ENCODE measurements around the gene FAM89A.

The FAM89A gene

DNA sequence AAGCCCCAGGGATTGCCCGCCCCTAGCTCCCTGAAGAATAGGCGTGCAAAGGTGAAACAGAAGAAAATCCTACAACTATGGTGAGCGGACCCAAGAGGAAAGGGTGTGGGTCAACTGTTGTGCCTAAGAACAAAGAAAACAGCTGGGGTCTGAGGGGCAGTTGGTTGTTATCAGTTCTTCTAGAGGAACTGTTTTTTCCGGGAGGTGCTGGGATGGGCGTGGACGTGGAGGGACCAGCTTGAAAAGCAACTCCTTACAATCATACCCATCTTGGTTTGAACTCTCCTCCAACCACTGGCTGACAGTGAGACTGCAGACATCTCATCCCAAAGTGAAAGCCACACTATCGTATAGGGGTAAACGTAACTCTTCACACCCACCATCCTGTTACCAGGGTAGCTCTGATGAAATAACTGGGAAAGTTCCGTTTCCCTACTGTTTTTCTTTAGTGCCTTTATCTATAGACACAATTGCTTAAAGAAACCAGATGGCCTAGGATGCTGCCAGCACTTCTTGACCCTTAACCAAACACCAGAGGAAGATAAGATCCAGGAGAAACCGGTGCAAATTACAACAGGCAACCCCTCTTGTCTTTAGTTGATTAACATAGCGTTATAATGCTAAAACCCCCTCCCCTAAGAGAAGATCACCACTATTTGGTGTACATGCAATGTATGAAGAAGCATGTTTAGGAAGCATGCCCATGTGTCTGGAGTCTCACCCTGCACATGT, 25.6 kb upstream of the FAM89A start:
- Histone ChIP-seq H3K9me3 (ENCODE audit: control insufficient read depth, low read length) (no peaks in the 10 kb centered on the region), H3K36me3 (ENCODE audit: control insufficient read depth, insufficient read depth, low read length) (no peaks in the 10 kb centered on the region), H2AFZ (no peak overlapping the region), H3K9ac (no peak overlapping the region), H3K4me2 (ENCODE audit: low read length) (no peak overlapping the region), H3K79me2 (no peaks in the 10 kb centered on the region), H3K27me3 (ENCODE audit: control insufficient read depth, insufficient read depth, low read length) (no peaks in the 10 kb centered on the region), H3K4me3 (ENCODE audit: low read depth, low read length) (no peak overlapping the region), H3K4me1 (no peaks in the 10 kb centered on the region), H3K27ac (no peak overlapping the region)
- TF ChIP-seq, protein P1, sequence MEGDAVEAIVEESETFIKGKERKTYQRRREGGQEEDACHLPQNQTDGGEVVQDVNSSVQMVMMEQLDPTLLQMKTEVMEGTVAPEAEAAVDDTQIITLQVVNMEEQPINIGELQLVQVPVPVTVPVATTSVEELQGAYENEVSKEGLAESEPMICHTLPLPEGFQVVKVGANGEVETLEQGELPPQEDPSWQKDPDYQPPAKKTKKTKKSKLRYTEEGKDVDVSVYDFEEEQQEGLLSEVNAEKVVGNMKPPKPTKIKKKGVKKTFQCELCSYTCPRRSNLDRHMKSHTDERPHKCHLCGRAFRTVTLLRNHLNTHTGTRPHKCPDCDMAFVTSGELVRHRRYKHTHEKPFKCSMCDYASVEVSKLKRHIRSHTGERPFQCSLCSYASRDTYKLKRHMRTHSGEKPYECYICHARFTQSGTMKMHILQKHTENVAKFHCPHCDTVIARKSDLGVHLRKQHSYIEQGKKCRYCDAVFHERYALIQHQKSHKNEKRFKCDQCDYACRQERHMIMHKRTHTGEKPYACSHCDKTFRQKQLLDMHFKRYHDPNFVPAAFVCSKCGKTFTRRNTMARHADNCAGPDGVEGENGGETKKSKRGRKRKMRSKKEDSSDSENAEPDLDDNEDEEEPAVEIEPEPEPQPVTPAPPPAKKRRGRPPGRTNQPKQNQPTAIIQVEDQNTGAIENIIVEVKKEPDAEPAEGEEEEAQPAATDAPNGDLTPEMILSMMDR (IDR thresholded peaks at IDR 0.05) = no peak

DNA sequence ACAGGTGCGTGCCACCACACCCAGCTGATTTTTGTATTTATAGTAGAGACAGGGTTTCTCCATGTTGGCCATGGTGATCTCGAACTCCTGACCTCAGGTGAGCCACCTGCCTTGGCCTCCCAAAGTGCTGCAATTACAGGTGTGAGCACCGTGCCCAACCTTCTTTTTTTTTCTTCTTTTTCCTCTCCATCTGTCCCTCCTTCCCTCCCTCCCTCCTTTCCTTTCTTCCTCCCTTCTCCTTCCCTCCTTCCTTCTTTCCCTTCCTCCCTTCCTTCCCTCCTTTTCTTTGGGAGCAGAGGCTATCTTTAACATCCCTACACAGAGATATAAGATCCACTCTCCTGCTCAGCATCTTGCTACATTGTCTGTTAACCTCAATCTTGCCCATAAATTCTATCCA, 24.4 kb upstream of the FAM89A start:
- Histone ChIP-seq H3K4me1 (no peaks in the 10 kb centered on the region), H3K9ac (no peak overlapping the region), H3K27ac (no peak overlapping the region), H2AFZ (no peak overlapping the region), H3K36me3 (ENCODE audit: control insufficient read depth, insufficient read depth, low read length) (no peaks in the 10 kb centered on the region), H3K9me3 (ENCODE audit: control insufficient read depth, low read length) (no peaks in the 10 kb centered on the region), H3K79me2 (no peaks in the 10 kb centered on the region), H3K4me2 (ENCODE audit: low read length) (no peak overlapping the region), H3K27me3 (ENCODE audit: control insufficient read depth, insufficient read depth, low read length) (no peaks in the 10 kb centered on the region), H3K4me3 (ENCODE audit: low read depth, low read length) (no peak overlapping the region)
- TF ChIP-seq, protein P1 (IDR thresholded peaks at IDR 0.05) = no peak

DNA sequence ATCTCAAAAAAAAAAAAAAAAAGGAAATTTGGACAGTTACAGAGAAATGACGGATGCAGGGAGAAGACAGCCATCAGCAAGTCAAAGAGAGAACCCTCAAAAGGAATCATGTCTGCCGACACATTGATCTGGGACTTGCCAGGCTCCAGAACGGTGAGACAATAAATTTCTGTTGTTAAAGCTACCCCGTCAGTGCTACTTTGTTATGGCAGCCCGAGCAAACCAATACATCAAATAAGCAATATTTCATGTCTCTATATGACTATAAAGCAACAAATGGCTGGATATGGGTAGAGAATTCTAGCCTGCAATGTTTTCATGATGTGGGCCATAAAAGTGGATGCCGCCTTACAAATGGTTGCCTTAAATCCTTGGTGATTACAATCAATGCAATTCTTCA, 23.3 kb upstream of the FAM89A start:
- TF ChIP-seq, protein P1 (IDR thresholded peaks at IDR 0.05) = no peak
- Histone ChIP-seq H3K27me3 (ENCODE audit: control insufficient read depth, insufficient read depth, low read length) (no peaks in the 10 kb centered on the region), H3K36me3 (ENCODE audit: control insufficient read depth, insufficient read depth, low read length) (no peaks in the 10 kb centered on the region), H3K79me2 (no peaks in the 10 kb centered on the region), H3K27ac (no peak overlapping the region), H3K4me3 (ENCODE audit: low read depth, low read length) (no peak overlapping the region), H3K9ac (no peak overlapping the region), H3K4me2 (ENCODE audit: low read length) (no peak overlapping the region), H2AFZ (no peak overlapping the region), H3K9me3 (ENCODE audit: control insufficient read depth, low read length) (no peaks in the 10 kb centered on the region), H3K4me1 (no peaks in the 10 kb centered on the region)

DNA sequence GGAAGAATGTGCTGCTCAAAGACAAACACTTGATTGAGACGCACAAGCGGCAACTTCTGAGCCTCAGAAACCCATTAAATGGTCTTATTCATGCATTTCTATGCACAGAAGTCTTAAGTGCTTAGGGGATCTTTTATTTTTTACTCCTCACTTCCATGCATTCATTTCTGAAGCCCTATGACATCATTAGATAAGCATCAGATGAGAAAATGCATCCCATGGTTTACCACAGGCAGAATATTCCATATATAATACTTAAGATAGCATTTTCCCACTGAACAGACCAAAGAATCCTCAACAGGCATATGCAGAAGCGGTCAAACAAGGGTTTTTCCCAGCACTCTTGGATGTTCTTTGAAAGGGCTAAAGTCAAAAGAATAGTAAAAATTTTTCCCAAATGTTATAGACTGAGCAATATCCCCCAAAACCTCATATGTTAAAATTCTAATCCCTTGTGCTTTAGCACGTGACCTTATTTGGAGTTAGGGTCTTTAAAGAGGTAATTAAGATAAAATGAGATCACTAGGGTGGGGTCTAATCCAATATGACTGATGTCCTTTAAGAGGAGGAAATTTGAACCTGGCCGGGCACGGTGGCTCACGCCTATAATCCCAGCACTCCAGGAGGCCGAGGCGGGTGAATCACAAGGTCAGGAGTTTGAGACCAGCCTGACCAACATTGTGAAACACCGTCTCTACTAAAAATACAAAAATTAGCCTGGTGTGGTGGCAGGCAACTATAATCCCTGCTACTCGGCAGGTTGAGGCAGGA, 22.6 kb upstream of the FAM89A start:
- Histone ChIP-seq H3K27ac (no peak overlapping the region), H3K36me3 (ENCODE audit: control insufficient read depth, insufficient read depth, low read length) (no peaks in the 10 kb centered on the region)
- TF ChIP-seq, protein P1 (IDR thresholded peaks at IDR 0.05) = no peak

More for the DNA sequence above, 22.6 kb upstream of the FAM89A start:
- Histone ChIP-seq H3K4me1 (no peaks in the 10 kb centered on the region), H3K4me3 (ENCODE audit: low read depth, low read length) (no peak overlapping the region), H3K4me2 (ENCODE audit: low read length) (no peak overlapping the region), H3K9me3 (ENCODE audit: control insufficient read depth, low read length) (no peaks in the 10 kb centered on the region), H3K9ac (no peak overlapping the region), H3K27me3 (ENCODE audit: control insufficient read depth, insufficient read depth, low read length) (no peaks in the 10 kb centered on the region), H3K79me2 (no peaks in the 10 kb centered on the region), H2AFZ (no peak overlapping the region)

Data from parathyroid adenoma (tissue), 2 donors.